HG03342 (cell line): ENCODE measurements around the gene FAM3C.
"Not testable (repeated sequence)": the region's sequence is repeated elsewhere in the genome, so short reads cannot be mapped to it uniquely, and the experiment has no call there.

ENCODE experiments used
- ATAC-seq: cut with Tn5 transposase; IDR thresholded peaks from one replicate; pipeline ENCODE4 v1.9.1; 2021; ENCODE audit warnings: mild to moderate bottlenecking, moderate library complexity; ENCODE audit not compliant: unreplicated experiment

FAM3C gene

GRCh38 chr7:121334875-121335648 lies 61.0 kb downstream of the FAM3C start:
- no peak for ATAC-seq

GRCh38 chr7:121334376-121334775 lies 61.7 kb downstream of the FAM3C start:
- ATAC-seq: no peak

GRCh38 chr7:121331574-121331973 lies 64.5 kb downstream of the FAM3C start:
- no peak for ATAC-seq

GRCh38 chr7:121331048-121331447 lies 65.1 kb downstream of the FAM3C start:
- no peak for ATAC-seq

GRCh38 chr7:121330053-121330833 lies 65.9 kb downstream of the FAM3C start:
- ATAC-seq: peak; percentile 45

GRCh38 chr7:121329191-121330052 lies 66.7 kb downstream of the FAM3C start:
- ATAC-seq: peak; percentile 69

GRCh38 chr7:121328508-121329190 lies 67.5 kb downstream of the FAM3C start, which contains the start of gene WNT16:
WNT16 (plus strand) TSS chr7:121329000; CDS start chr7:121329293, 293 bp downstream.
- no peak for ATAC-seq

GRCh38 chr7:121327671-121328070 lies 68.4 kb downstream of the FAM3C start:
- ATAC-seq: no peak

- no peak for ATAC-seq
Measured at GRCh38 chr7:121323515-121324302, 72.4 kb downstream of the FAM3C start.

GRCh38 chr7:121322460-121322859 lies 73.6 kb downstream of the FAM3C start:
- ATAC-seq: no peak

- ATAC-seq: not testable (repeated sequence)
Measured at GRCh38 chr7:121315170-121315569, 80.9 kb downstream of the FAM3C start.

- peak; percentile 89 for ATAC-seq
Measured at GRCh38 chr7:121313793-121314676, 82.1 kb downstream of the FAM3C start.

- peak; percentile 4 for ATAC-seq
Measured at GRCh38 chr7:121313220-121313792, 82.8 kb downstream of the FAM3C start.

- no peak for ATAC-seq
Measured at GRCh38 chr7:121307021-121307574, 89.0 kb downstream of the FAM3C start.

GRCh38 chr7:121306565-121306964 lies 89.5 kb downstream of the FAM3C start:
- no peak for ATAC-seq

GRCh38 chr7:121305109-121305508 lies 91.0 kb downstream of the FAM3C start:
- ATAC-seq: no peak

GRCh38 chr7:121304102-121304658 lies 91.9 kb downstream of the FAM3C start:
- no peak for ATAC-seq
